Naive thymus-derived CD4-positive, alpha-beta T cell (primary cell): ENCODE results near the gene SLC6A6. TPM values are rescaled to one million over a fixed set of nuclear protein-coding genes. Genes with fewer than 3 reads are reported as not detected.

ENCODE experiments used
- ATAC-seq: fragments of 150-1000 bp; cut with Tn5 transposase; 2 replicates; pipeline ENCODE4 v1.10.0; 2021; ENCODE audit warnings: mild to moderate bottlenecking, moderate library complexity
- CTCF ChIA-PET: fragments of 350-600 bp; sonication (Branson Sonifier 250); formaldehyde crosslinking; loops from one replicate; lab custom pipeline; 2021; ENCODE audit warnings: antibody characterized with exemption; lab: Charles Lee
- POLR2A ChIA-PET: fragments of 350-600 bp; sonication (Branson Sonifier 250); formaldehyde crosslinking; loops from one replicate; lab custom pipeline; 2021; ENCODE audit warnings: antibody characterized with exemption, inconsistent platforms; lab: Charles Lee
- DNase-seq, 9 donors: peaks; one replicate each; pipeline versions ENCODE4 v3.0.0 to v3.0.0-alpha.2; 2020 to 2022; ENCODE audit warnings: mixed read lengths in 1 of 9
- H3K27ac ChIP-seq: one replicate; pipeline ENCODE4 v1.7.0; 2013; ENCODE audit warnings: mild to moderate bottlenecking, low read depth, low read length, moderate library complexity
- H3K27me3 ChIP-seq, 2 donors: one replicate each; pipeline ENCODE4 v1.7.0; 2013; ENCODE audit warnings: low read length in 2 of 2, mild to moderate bottlenecking in 2 of 2, moderate library complexity in 2 of 2; ENCODE audit not compliant: control insufficient read depth in 2 of 2, insufficient read depth in 2 of 2
- H3K36me3 ChIP-seq, 3 experiments: 1 replicate in 2 of 3; 2 replicates in 1 of 3; pipeline ENCODE4 v1.7.0; 2013; ENCODE audit warnings: low read length in 3 of 3, mild to moderate bottlenecking in 3 of 3, moderate library complexity in 1 of 3; ENCODE audit not compliant: insufficient read depth in 3 of 3, control insufficient read depth in 2 of 3
- H3K4me1 ChIP-seq, 2 donors: one replicate each; pipeline ENCODE4 v1.7.0; 2013; ENCODE audit warnings: low read length in 2 of 2, mild to moderate bottlenecking in 2 of 2, moderate library complexity in 1 of 2; ENCODE audit not compliant: control insufficient read depth in 2 of 2, insufficient read depth in 2 of 2
- H3K4me3 ChIP-seq: 2 replicates; pipeline ENCODE4 v1.7.0; 2013; ENCODE audit warnings: mild to moderate bottlenecking, low read length
- H3K9me3 ChIP-seq, 3 experiments: 1 replicate in 2 of 3; 2 replicates in 1 of 3; pipeline ENCODE4 v1.7.0; 2013; ENCODE audit warnings: low read length in 3 of 3; ENCODE audit not compliant: control insufficient read depth in 2 of 3
- H3K27ac Mint-ChIP-seq, 9 donors: one replicate each; pipeline ENCODE4 v1.8.0; 2020 to 2022; ENCODE audit warnings: mixed read lengths in 9 of 9, mild to moderate bottlenecking in 8 of 9, moderate library complexity in 5 of 9, inconsistent platforms in 2 of 9
- H3K27me3 Mint-ChIP-seq, 5 donors: one replicate each; pipeline ENCODE4 v1.8.0; 2021 to 2022; ENCODE audit warnings: mixed read lengths in 5 of 5, mild to moderate bottlenecking in 1 of 5
- H3K36me3 Mint-ChIP-seq, 5 donors: one replicate each; pipeline ENCODE4 v1.8.0; 2020 to 2022; ENCODE audit warnings: mixed read lengths in 5 of 5, mild to moderate bottlenecking in 3 of 5, inconsistent platforms in 1 of 5
- H3K4me1 Mint-ChIP-seq, 7 donors: one replicate each; pipeline ENCODE4 v1.8.0; 2020 to 2022; ENCODE audit warnings: mixed read lengths in 7 of 7, mild to moderate bottlenecking in 3 of 7, inconsistent platforms in 1 of 7
- H3K4me3 Mint-ChIP-seq, 10 donors: one replicate each; pipeline ENCODE4 v1.8.0; 2020 to 2022; ENCODE audit warnings: mild to moderate bottlenecking in 10 of 10, mixed read lengths in 10 of 10, moderate library complexity in 6 of 10, inconsistent platforms in 2 of 10
- H3K9me3 Mint-ChIP-seq, 11 donors: one replicate each; pipeline ENCODE4 v1.8.0; 2020 to 2022; ENCODE audit warnings: mixed read lengths in 11 of 11, mild to moderate bottlenecking in 4 of 11, inconsistent platforms in 1 of 11, moderate library complexity in 1 of 11
- intact Hi-C, 2 donors: fragments of 100-400 bp; cut with micrococcal nuclease; formaldehyde crosslinking; loops; one replicate each; pipeline ENCODE4 v1.15.1; 2023
- polyA plus RNA-seq, 2 donors: library from polyadenylated mRNA; unstranded; fragments of 300-500 nt; fragmentation: Illumina TruSeq; gene quantifications; one replicate each; pipeline ENCODE4 v1.2.3, GENCODE V29; 2021
- total RNA-seq, 6 experiments: library from RNA in 5 of 6; stranded (reverse) in 5 of 6; gene quantifications; 1 replicate in 5 of 6; 2 replicates in 1 of 6; pipeline ENCODE4 v1.2.3 and lab custom pipeline; 2021 to 2026

The SLC6A6 gene
- total and polyA plus RNA-seq, 7 experiments from 2014 or later, result 3.0 to 87.5 (median 35.2) TPM

DNA sequence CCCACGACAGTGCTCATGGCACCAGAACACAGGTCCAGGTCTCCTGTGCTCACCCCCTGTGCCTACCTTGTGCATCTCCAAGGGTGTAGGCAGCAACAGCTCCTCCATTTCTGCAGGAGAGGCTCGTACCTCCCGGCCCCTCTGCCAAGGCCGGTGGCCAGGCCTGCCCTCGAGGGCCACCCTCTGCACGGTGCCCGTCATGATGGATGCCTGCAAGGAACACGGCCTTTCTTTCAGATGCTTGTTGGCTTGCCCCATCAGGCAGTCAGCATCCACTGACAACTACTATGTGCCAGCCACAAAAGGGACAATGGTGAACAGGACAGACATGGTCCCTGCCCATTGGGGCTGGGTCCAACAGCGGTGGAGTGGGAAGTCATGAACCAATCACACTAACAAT is 93.9 kb downstream of the SLC6A6 start:
- no peak overlapping the region for H3K27ac Mint-ChIP-seq
- H3K4me3 Mint-ChIP-seq, result no peak overlapping the region
- peak; percentile 12 for ATAC-seq
- H3K27me3 ChIP-seq, result no peaks in the 10 kb centered on the region
- H3K4me3 ChIP-seq, result no peak overlapping the region
- H3K4me1 ChIP-seq, result no peaks in the 10 kb centered on the region
- H3K36me3 ChIP-seq, result no peaks in the 10 kb centered on the region
- POLR2A ChIA-PET, result no interaction called here
- H3K27me3 Mint-ChIP-seq, result peaks cover 0 to 11% (median 6%) of the 10 kb centered on the region in 5 donors
- no peaks in the 10 kb centered on the region for H3K36me3 Mint-ChIP-seq
- H3K4me1 Mint-ChIP-seq, result no peaks in the 10 kb centered on the region
- DNase-seq, result no peak
- H3K27ac ChIP-seq, result no peak overlapping the region
- no peaks in the 10 kb centered on the region for H3K9me3 ChIP-seq
- H3K9me3 Mint-ChIP-seq, result peaks cover 0 to 14% (median 6%) of the 10 kb centered on the region in 11 donors
- CTCF ChIA-PET, result no interaction called here
- intact Hi-C loops, result no loop called here

DNA sequence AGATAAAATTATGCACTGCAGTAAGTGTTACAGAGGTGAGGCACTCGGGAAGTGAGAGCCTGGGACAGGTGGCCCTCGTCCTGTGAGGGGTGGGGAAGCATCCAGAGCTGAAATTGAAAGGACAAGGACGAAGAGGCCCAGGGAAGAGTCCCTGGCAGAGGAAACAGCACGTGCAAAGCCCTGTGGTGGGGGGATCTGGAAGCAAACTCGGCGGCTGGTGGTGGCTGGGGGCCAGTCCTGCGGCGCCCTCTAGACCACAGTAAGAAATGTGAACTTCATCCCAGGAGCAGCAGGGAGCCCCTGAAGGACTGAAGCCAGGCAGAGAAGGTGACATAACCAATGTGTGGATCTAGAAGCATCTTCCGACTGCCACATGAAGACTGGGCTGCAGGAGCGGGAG is 94.9 kb downstream of the SLC6A6 start:
- no peak for DNase-seq
- POLR2A ChIA-PET, result interaction anchor here (0.7 kb wide), 1 partner anchor 1546 kb away, joined by 3 read pairs; no protein-coding TSS in a partner anchor
- H3K27ac ChIP-seq, result no peak overlapping the region
- H3K27me3 Mint-ChIP-seq, result peaks cover 0 to 11% (median 6%) of the 10 kb centered on the region in 5 donors
- no peaks in the 10 kb centered on the region for H3K4me1 ChIP-seq
- CTCF ChIA-PET, result no interaction called here
- ATAC-seq, result no peak
- no peaks in the 10 kb centered on the region for H3K4me1 Mint-ChIP-seq
- intact Hi-C loops, result no loop called here
- H3K9me3 ChIP-seq, result no peaks in the 10 kb centered on the region
- no peak overlapping the region for H3K27ac Mint-ChIP-seq
- no peak overlapping the region for H3K4me3 Mint-ChIP-seq
- H3K36me3 Mint-ChIP-seq, result peaks cover 0 to 5% (median 0%) of the 10 kb centered on the region in 5 donors
- no peaks in the 10 kb centered on the region for H3K27me3 ChIP-seq
- H3K36me3 ChIP-seq, result no peaks in the 10 kb centered on the region
- H3K9me3 Mint-ChIP-seq, result peaks cover 0 to 23% (median 9%) of the 10 kb centered on the region in 11 donors
- H3K4me3 ChIP-seq, result no peak overlapping the region

DNA sequence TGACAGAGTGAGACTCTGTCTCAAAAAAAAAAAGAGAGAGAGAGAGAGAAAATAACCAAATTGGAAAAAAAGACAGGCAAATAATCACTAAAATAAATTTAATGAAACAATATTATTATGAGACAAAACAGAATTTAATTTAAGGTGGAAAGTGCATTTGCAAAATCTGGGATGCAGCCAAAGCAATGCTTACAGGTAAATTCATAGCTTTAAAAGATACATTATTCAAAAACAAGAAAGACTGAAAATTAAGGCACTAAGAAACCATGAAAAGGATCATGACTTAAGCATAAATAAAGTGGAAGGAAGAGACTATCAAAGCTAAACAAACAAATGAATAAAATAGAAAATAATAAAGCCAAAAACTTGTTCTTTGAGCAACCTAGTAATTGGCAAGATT is 100.1 kb downstream of the SLC6A6 start:
- H3K4me3 Mint-ChIP-seq, result no peak overlapping the region
- intact Hi-C loops, result no loop called here
- Histone ChIP-seq H3K36me3 (no peaks in the 10 kb centered on the region), H3K9me3 (peaks cover 0 to 8% (median 0%) of the 10 kb centered on the region in 3 experiments), H3K27me3 (no peaks in the 10 kb centered on the region), H3K27ac (no peak overlapping the region), H3K4me1 (no peaks in the 10 kb centered on the region), H3K4me3 (no peak overlapping the region)
- H3K4me1 Mint-ChIP-seq, result peaks cover 0 to 2% (median 0%) of the 10 kb centered on the region in 7 donors
- H3K9me3 Mint-ChIP-seq, result peaks cover 0 to 33% (median 17%) of the 10 kb centered on the region in 11 donors
- H3K27me3 Mint-ChIP-seq, result peaks cover 0 to 11% (median 6%) of the 10 kb centered on the region in 5 donors
- POLR2A ChIA-PET, result no interaction called here
- no peak overlapping the region for H3K27ac Mint-ChIP-seq
- CTCF ChIA-PET, result interaction anchor here (0.6 kb wide), 1 partner anchor 271 kb away, joined by 3 read pairs; no protein-coding TSS in a partner anchor
- ATAC-seq (no peak), DNase-seq (no peak)
- peaks cover 0 to 9% (median 4%) of the 10 kb centered on the region in 5 donors for H3K36me3 Mint-ChIP-seq

DNA sequence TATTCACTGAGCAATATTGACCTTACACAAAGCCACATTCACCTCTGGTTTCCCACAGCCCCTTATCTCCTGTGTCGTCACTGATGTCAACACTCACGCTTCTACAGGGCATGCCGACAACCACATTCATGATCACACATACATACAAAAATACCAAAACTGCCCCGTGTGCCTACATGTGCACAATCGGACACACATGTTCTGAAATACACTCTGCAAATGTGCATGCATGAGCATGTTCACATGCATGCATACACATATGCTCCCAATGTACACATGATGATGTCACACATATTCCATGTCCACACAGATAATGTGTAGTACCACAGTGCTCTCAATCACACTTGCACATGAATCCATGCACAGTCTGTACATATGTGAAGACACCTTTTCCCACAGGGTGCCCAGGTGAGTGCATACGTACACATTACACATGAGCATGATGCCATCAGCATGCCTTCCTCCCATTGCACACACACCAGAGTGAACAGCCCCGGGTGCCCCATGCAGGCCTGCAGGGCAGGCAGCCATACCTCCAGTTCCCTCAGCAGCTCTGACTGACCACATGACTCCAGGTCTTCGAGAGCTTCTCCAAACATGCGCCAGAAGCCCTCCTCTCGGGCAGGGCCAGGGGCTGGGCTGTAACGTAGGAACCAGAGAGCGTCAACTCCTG is 100.8 kb downstream of the SLC6A6 start:
- no peak overlapping the region for H3K4me3 Mint-ChIP-seq
- H3K27me3 Mint-ChIP-seq, result peaks cover 0 to 11% (median 5%) of the 10 kb centered on the region in 5 donors
- CTCF ChIA-PET, result no interaction called here
- H3K27ac Mint-ChIP-seq, result no peak overlapping the region
- peaks cover 0 to 9% (median 4%) of the 10 kb centered on the region in 5 donors for H3K36me3 Mint-ChIP-seq
- intact Hi-C loops, result no loop called here
- POLR2A ChIA-PET, result no interaction called here
- H3K36me3 ChIP-seq, result no peaks in the 10 kb centered on the region
- H3K9me3 Mint-ChIP-seq, result peaks cover 0 to 33% (median 16%) of the 10 kb centered on the region in 11 donors
- H3K4me3 ChIP-seq, result no peak overlapping the region
- DNase-seq (no peak), ATAC-seq (no peak)
- no peaks in the 10 kb centered on the region for H3K27me3 ChIP-seq
- H3K4me1 ChIP-seq, result no peaks in the 10 kb centered on the region
- peaks cover 0 to 2% (median 0%) of the 10 kb centered on the region in 7 donors for H3K4me1 Mint-ChIP-seq
- H3K27ac ChIP-seq, result no peak overlapping the region
- H3K9me3 ChIP-seq, result peaks cover 0 to 8% (median 0%) of the 10 kb centered on the region in 3 experiments

DNA sequence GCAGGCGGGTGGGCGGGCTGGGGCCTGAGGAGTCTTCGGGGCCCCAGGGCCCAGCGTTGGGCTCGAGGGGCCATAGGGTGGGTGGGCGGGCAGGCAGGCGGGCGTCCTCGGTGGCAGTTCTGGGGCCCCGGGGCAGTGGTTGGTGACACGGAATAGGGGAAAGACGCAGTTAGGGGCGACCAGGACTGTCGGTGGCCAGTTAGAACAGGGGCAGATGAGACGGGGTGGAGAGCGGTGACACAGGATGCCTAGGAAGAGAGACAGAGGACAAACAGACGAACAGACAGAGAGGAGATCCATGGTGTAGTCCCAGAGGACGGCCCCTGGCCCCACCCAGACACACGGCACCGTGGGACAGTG is 101.3 kb downstream of the SLC6A6 start:
- Histone ChIP-seq H3K4me3 (no peak overlapping the region), H3K36me3 (no peaks in the 10 kb centered on the region), H3K27ac (no peak overlapping the region), H3K9me3 (peaks cover 0 to 8% (median 0%) of the 10 kb centered on the region in 3 experiments), H3K27me3 (no peaks in the 10 kb centered on the region), H3K4me1 (no peaks in the 10 kb centered on the region)
- ATAC-seq (no peak), DNase-seq (no peak)
- Mint-ChIP-seq H3K9me3 (peaks cover 0 to 33% (median 16%) of the 10 kb centered on the region in 11 donors), H3K4me3 (no peak overlapping the region), H3K36me3 (peaks cover 0 to 9% (median 4%) of the 10 kb centered on the region in 5 donors), H3K27ac (no peak overlapping the region), H3K4me1 (peaks cover 0 to 6% (median 4%) of the 10 kb centered on the region in 7 donors), H3K27me3 (peaks cover 0 to 10% (median 5%) of the 10 kb centered on the region in 5 donors)
- POLR2A ChIA-PET, result no interaction called here
- CTCF ChIA-PET, result no interaction called here
- intact Hi-C loops, result no loop called here

DNA sequence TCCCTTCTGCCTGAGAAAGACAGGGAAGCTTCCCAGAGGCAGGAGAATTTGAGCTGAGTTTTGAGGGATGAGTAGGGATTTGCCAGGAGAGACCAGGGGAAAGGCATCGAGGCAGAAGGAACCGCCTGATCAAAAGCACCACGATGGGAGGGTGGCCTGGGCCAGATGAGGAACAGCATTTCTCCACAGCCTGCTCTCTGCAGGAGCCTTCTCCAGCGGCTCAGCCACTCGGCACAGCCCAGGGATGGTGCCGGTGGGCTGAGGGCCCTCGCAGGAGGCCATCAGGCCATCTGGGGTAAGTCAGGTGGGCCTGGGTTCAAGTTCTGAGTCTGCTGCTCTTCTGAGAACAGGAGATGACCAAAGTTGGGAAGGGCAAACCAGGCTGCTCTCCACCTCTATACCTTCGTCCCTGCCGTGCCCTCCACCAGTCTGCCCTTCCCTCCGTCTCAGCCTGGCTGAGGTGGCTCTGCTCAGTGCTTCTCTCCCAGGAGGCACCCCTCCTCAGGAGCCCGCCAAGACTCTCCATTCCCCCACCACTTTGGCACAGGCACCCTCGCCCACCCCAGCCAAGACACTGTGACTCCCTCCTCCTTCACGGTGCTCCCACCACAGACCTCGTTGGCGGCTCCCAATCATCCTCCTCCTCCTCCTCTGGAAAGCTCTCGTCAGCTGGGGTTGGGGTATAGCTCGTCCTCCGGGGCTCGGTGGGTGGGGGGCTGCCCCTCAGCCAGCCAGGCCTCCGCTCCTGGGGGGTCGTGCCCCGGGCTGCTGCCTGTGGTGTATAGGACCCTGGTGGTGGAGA is 102.8 kb downstream of the SLC6A6 start:
- H3K36me3 Mint-ChIP-seq, result peaks cover 0 to 9% (median 4%) of the 10 kb centered on the region in 5 donors
- intact Hi-C loops, result no loop called here
- H3K27ac ChIP-seq, result no peak overlapping the region
- peaks cover 0 to 8% (median 0%) of the 10 kb centered on the region in 3 experiments for H3K9me3 ChIP-seq
- H3K4me1 Mint-ChIP-seq, result peaks cover 0 to 13% (median 5%) of the 10 kb centered on the region in 7 donors
- no peaks in the 10 kb centered on the region for H3K36me3 ChIP-seq
- peaks cover 0 to 30% (median 13%) of the 10 kb centered on the region in 11 donors for H3K9me3 Mint-ChIP-seq
- DNase-seq (no peak), ATAC-seq (no peak)
- no peak overlapping the region for H3K4me3 Mint-ChIP-seq
- ChIA-PET CTCF (no interaction called here), POLR2A (no interaction called here)
- H3K27me3 Mint-ChIP-seq, result peaks cover 0 to 5% (median 4%) of the 10 kb centered on the region in 5 donors
- no peaks in the 10 kb centered on the region for H3K27me3 ChIP-seq
- H3K4me3 ChIP-seq, result no peak overlapping the region
- no peak overlapping the region for H3K27ac Mint-ChIP-seq
- H3K4me1 ChIP-seq, result no peaks in the 10 kb centered on the region
